Measurements from ENCODE around the gene GOLIM4.

Gene GOLIM4

DNA sequence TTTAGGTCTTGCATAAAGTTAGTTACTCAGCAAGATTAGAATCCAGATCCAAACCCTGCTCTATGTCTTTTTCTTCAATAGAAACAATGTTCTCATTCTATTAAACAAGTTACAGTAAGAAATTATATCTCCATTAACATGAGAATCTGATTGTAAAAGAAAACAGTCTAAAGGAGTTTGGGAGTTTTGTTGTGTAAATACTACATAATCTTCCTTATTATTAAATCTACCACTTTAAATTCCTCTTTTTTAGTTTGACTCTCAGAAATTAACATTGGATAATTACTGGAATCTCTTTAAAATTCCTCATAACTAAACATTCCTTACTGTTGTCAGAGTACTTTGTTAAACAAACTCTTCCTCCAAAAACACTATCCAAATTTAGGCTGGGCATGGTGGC, 1.7 kb upstream of the GOLIM4 start:
- DNase-seq (ENCODE audit: low spot score), result no peak

GRCh38 chr3:168096210-168096652, 507 bp upstream of the GOLIM4 start:
- DNase-seq (ENCODE audit: low spot score), result peak; percentile 93

DNA sequence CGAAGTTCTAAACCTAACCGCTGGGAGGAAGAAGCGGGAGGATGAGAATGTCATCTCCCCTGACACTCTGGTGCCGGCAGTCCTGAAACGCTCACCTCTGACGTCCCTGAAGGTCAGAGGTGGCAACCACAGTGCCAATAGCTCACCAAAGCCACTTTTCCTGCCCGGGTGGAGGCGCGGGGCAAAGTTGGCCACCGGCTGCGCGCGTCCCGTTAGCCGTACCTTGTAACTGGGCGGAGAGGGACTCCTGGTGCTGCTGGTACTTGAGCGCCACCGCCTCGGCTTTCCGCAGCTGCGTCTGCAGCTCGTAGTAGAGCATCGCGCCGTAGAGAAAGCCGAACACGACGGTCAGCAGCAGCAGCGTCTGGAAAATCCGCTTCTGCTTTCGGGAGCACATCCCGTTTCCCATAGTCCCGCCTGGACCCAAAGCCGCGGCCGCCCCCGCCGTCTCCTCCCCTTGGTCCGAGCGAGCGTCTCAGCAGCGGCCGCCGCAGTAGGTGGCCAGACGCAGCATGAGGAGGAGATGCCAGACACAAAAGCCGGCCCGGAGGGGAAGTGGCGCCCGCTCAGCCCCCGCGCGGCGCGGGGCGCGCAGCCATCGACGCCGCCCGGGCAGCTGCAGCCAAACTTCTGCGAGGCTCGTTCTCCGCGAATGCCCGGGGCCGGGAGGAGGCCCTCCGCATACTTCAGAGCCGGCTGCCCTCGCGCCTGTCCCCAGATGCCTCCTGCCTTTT, 680 bp downstream of the GOLIM4 start:
- peak; percentile 83 for DNase-seq (ENCODE audit: low spot score)

DNA sequence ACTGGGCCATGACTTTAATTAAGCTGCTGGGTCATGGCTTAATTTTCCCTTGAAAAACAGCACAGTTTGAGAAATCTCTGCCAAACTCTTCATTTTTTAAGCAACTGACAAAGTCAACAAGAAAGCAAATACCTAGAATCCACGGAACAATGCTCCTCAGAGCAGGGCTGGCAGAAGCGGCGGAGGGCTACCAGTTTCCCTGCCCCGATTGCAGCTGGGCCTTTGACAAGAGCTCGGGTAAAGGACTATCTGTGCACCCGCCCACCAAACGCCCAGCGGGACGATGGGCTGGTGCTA, 1.2 kb downstream of the GOLIM4 start:
- DNase-seq (ENCODE audit: low spot score), result no peak

GRCh38 chr3:168093790-168094189, 1.9 kb downstream of the GOLIM4 start:
- no peak for DNase-seq (ENCODE audit: low spot score)

GRCh38 chr3:168093229-168093628, 2.5 kb downstream of the GOLIM4 start:
- DNase-seq (ENCODE audit: low spot score), result no peak

DNA sequence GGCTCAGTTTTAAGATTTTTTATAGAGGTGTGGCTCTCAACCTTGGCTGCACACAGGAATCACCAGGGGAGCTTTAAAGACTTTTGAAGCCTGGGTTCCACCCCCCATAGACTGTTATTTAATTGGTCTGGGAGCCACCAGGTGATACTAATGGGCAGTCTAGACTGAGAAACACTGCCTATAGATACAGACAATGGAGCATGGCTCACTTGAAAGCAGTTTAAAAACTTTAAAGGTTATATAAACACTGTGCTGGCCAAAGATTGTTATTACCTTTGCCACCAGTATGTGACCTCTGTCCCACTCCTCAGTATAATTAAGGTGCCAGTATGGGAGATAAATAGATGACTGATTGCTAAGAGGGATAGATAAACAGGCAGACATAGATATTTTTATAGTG, 3.8 kb downstream of the GOLIM4 start:
- no peak for DNase-seq (ENCODE audit: low spot score)

DNA sequence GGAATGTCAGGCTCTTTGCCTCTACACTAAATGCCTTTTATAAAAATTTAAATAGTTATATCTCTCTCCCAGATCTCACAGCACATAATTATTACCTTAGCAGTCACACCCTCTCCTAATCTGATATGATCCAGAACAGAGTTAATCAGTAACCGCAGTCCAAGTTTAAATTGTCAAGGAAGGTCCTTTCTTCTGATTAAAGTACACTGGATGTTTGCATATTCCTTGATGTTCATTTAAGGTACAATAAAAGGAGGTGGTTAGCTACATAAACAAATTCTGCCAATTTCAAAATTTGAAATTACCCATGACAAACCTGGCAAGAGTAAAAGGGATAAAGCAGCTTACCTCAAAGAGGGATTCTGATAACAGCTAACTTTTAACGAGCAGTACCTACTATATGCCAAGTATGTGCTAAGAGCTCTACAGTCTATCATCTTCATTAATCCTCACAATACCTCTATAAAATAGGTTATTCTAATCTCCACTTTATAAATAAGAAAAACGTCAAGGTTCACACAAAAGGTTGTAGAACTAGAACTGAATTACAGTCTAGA, 4.3 kb downstream of the GOLIM4 start:
- DNase-seq (ENCODE audit: low spot score), result no peak

- no peak for DNase-seq (ENCODE audit: low spot score)
These were observed 5.2 kb downstream of the GOLIM4 start for GRCh38 chr3:168090306-168091085.

- DNase-seq (ENCODE audit: low spot score), result no peak
These were observed 6.4 kb downstream of the GOLIM4 start for GRCh38 chr3:168089179-168089771.

DNA sequence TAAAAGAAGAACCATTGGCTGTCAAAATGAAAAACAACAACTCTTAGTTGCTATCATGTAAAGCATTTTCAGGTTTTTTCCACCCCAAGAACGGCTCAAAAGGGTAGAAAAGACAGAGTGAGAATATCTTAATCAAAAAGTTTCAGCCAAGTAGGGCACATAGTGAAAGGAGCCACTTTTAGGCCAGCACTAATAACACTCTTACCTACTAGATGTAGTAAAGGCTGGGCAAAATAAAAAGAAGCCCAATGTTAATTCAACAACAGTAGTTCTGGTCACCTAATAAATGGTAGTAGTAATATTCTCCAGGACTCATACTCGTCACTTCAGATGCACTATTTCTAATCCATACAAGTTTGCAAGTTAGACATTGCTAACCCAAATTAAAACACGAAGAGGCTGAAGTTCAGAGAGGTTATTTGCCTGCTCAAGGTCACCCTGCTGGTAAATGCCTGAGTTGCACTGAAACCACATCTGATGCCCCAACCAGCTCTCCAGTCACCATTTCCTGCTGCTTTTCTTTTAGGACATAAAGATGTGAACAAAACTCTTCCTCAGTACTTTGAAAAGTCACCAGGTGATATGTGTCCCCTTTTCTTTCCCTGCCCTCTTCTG, 7.5 kb downstream of the GOLIM4 start:
- no peak for DNase-seq (ENCODE audit: low spot score)

- no peak for DNase-seq (ENCODE audit: low spot score)
These were observed 8.2 kb downstream of the GOLIM4 start for GRCh38 chr3:168087539-168087938.

GRCh38 chr3:168086541-168087260, 9.0 kb downstream of the GOLIM4 start:
- DNase-seq (ENCODE audit: low spot score), result no peak

GRCh38 chr3:168085491-168086119, 10.1 kb downstream of the GOLIM4 start:
- no peak for DNase-seq (ENCODE audit: low spot score)

GRCh38 chr3:168083906-168084305, 11.8 kb downstream of the GOLIM4 start:
- DNase-seq (ENCODE audit: low spot score), result no peak

GRCh38 chr3:168081856-168082255, 13.9 kb downstream of the GOLIM4 start:
- no peak for DNase-seq (ENCODE audit: low spot score)

GRCh38 chr3:168081171-168081771, 14.5 kb downstream of the GOLIM4 start:
- DNase-seq (ENCODE audit: low spot score), result no peak

- DNase-seq (ENCODE audit: low spot score), result no peak
These were observed 15.1 kb downstream of the GOLIM4 start for GRCh38 chr3:168080499-168081170.

GRCh38 chr3:168080022-168080421, 15.7 kb downstream of the GOLIM4 start:
- DNase-seq (ENCODE audit: low spot score), result peak; percentile 47

- DNase-seq (ENCODE audit: low spot score), result no peak
These were observed 18.6 kb downstream of the GOLIM4 start for GRCh38 chr3:168077091-168077490.

Data from SK-N-DZ (cell line).